ENCODE data around the gene TYMS. TPM values are rescaled to one million over a fixed set of nuclear protein-coding genes. Genes with fewer than 3 reads are reported as not detected.
A peak's percentile ranks its signal among the peaks of the same experiment; 100 is the strongest.
"Not testable (repeated sequence)": the region's sequence is repeated elsewhere in the genome, so short reads cannot be mapped to it uniquely, and the experiment has no call there.

TYMS gene
- total RNA-seq, 1 experiment from 2014 or later: 66.4 TPM

DNA sequence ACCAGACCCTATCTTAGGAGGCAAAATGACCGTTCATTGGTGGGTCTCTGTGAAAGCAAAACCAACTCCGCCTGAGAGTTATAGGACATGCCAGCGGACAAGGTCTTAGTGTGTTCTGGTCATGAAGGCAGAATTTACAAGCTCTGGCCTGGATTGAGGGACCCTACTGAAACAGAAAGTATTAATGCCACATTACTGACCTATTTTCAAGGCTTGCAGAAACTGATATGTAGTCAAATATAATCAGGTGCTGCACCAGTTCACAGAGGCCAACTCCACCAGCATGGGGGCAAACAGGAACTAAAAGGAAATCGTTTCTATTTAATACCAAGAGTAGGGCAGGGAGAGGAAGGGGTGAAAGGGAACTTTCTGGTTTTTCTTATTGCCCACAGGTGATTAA, 19.7 kb downstream of the TYMS start:
- no peak for DNase-seq (ENCODE audit: low read depth)

DNA sequence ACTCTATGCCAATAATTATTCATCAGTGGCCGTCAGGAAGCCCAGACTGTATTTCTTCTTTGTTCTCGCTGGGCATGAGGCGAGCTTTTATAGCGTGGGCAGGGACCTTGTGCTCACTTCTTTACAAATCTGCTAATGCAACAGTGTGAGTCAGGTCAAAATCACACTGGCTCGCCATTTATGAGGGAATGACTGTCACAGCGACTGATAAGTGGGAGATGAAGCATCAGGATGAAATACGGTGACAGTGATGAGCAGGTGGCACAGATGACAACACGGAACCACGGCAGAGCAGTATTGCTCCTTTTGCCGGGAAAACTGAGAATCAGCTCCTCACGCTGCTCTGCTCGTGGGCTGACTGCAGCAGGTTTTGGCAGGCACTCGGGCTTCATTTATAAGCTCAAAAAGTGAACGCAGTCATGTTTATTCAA, 20.5 kb downstream of the TYMS start:
- DNase-seq (ENCODE audit: low read depth): peak; percentile 60

DNA sequence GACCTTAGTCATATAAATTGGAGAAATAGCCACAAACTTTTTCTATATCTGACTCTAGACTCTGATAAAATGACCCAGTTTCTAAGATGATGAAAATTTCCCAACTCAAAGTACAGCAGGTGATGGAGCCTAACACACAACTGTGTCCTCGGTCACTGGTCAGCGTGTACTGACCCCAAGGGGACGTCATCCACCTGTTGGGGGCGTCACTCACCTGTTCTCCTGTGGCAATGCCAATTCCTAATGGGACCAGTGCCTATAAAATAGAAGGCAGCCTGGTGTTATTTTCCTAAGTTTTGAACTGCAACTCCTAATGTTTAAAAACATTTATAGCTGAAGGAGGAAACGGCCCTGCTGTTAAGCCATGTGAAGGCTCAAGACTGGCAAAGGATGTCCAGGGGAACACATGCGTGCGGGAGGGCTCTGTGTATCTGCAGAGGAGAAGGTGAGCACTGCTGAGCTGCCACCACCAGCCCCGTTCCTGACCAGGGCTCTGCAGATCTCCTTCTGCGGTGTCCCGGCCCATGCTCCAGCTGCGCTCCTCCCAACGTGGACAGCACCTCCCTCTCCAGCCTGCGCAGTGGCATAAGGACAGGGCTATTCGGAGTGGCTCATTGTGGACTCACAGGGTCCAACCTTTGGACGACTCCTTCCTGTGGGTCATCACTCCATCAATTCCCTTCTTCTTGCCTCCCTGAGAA, 21.2 kb downstream of the TYMS start:
- no peak for DNase-seq (ENCODE audit: low read depth)

DNA sequence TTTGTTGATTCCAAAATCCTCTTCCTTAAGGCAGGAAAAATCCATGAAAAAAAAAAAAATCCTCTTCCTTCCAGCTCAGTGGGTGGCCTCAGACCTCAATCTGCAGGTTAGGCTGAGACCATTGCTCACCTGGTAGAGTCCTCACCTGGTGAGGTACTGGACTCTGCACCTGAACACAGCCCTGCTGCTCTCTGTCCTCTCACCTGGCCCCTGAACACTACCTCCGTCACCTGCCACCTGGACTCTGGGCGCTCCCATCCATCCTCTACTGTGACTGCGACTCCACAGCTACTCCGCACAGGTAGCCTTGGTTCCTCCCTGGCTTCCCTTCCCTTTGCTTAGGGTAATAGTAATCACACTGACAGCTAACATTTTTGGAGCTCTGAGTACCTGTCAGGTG, 22.1 kb downstream of the TYMS start:
- DNase-seq (ENCODE audit: low read depth): no peak

DNA sequence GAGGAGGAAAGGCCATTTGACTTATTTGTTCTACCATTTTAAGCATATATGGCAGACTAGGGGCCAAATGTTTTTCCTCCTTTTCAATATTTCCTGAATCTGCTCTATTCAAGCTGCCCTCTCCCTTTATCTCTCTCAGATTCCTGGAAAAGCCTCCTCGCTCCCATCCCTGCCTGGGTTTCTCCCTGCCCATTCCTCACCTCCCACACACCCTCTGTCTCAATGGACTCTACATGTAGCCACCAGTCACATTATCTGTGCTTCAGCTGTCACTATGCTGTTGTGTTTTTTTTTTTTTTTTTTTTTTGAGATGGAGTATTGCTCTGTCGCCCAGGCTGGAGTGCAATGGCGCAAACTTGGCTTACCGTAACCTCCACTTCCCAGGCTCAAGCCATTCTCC, 22.9 kb downstream of the TYMS start:
- DNase-seq (ENCODE audit: low read depth): no peak

DNA sequence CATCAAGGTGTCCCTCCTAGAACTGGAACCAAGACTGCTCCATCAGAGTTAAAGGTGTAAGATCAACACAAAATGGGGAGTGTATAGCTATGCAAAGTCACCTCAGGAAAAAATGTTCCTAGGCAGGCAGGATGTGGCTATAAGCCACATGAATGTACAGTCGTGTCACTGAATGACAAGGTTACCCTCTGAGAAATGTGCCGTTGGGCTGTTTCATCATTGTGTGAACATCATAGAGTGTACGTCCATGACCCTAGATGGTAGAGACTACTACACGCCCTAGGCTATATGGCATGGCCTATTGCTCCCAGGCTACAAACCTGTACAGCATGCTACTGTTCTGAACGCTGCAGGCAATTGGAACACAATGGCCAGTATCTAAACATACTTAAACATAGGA, 24.5 kb downstream of the TYMS start:
- peak; percentile 28 for DNase-seq (ENCODE audit: low read depth)

DNA sequence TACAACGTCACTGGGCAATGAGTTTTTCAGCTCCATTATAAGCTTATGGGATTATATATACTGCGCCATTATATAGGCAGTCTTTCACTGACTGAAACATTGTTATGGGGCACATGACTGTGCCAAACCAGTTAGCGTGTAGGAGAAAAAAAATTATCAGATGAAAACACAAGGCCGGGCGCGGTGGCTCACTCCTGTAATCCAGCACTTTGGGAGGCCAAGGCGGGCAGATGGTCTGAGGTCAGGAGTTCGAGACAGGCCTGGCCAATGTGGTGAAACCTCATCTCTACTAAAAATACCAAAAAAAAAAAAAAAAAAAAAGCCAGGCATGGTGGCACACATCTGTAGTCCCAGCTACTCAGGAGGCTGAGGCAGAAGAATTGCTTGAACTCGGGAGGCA, 25.0 kb downstream of the TYMS start:
- not testable (repeated sequence) for DNase-seq (ENCODE audit: low read depth)

DNA sequence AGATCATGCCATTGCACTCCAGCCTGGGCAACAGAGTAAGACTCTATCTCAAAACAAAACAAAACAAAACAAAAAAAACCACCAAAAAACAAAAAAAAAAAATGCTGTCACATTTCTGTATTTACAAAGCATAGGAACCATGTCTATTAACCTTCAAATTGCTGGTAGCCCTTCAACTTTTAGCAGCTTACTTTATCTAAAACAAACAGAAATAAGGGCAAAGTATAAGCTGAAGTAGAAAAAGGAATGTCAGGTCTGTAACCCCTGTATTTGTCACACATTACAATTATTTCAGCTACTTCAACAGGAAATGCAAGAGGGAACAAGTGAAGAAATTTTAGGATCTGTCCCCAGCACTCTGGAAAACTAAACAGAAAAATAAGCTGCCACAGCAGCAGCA, 25.4 kb downstream of the TYMS start:
- DNase-seq (ENCODE audit: low read depth): no peak

DNA sequence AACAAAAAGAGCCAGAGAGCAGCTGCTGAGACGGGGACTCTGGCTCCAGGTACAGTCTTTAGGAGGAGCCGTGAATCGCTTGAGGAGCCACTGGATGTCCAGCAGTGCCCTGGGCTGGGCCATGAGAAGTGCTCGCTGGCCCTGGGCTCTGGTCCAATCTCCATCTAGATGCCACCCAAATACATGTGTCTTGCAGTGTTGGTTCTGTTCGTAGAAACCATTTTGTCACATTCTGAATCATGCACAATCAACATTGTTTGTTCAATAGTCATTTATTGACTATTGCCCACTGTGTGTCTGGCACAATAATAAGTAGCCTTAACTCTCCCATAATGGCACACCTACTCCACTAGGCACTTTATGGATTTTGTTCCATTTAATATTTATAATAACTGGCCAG, 26.1 kb downstream of the TYMS start:
- DNase-seq (ENCODE audit: low read depth): no peak

DNA sequence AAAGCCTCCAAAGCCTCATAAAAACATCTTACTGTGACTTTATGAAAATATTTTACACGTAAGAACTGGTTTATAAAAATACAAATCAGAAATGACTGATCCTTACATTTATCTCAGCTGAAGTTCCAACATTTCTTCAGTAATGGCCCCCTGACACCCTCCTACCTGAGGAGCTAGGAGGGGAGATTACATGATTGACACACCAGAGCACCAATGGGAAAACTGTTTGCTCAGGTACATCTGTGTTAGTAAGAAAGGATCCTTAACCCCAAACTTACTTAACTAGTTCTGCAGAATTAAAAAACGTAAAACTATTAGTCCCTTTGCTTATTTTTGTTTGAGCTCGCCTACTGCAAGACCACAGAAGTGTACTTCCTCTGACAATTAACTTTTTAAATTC, 28.0 kb downstream of the TYMS start:
- no peak for DNase-seq (ENCODE audit: low read depth)

DNA sequence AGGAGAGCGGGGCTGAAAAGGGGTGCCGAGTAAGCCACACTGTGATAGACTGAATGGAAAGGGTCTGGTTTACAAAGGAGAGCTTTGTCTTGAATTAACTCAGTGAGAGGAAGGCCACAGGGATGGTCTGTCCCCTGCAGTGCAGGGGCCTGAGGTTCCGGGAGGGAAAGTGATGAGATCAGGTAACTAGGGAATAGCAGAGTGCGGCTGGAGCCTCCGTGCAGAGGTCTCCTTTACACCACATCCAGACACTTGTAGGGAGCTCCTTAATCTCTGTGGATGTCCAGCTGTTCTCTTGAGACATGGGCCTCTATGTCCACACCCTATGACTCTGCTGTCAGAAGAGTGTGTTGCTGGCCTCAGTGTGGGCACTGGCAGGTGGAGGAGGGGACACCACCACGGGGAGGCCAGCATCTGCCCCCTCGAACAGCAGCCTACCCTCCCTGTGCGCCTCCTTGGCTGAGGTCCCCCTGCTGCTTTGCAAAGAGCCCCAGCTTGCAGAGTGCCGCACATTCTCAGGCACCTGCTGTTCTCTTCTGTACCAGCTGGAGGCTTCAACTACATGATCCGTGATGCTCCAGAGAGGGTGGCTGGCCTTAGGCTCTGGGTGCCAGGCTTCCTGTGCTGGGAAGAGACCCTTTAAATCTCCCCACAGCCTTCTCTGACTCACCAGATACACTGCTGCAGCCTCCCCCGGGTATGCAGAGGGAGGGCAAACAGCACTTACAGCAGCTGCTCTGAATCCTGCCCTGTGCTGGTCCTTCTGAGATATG, 29.1 kb downstream of the TYMS start:
- DNase-seq (ENCODE audit: low read depth): no peak

DNA sequence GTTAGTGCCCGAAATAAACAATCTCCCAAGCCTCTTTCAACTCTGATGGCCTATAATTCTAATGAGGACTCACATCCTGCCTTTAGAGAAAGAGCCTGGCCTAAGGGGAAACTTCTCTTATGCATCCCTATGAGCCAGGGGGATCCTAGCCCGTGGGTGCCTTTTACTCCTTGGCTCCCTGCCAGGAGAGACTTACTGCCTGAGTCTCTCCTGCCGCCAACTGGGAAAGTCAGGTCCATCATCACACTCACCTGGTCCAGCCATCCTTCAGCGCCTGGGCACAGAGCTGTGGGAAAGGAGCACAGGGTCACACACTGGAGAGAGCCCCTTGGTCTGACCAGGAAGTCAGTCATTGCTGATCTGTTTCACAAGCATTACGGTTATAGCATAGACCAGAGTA, 30.9 kb downstream of the TYMS start:
- no peak for DNase-seq (ENCODE audit: low read depth)

DNA sequence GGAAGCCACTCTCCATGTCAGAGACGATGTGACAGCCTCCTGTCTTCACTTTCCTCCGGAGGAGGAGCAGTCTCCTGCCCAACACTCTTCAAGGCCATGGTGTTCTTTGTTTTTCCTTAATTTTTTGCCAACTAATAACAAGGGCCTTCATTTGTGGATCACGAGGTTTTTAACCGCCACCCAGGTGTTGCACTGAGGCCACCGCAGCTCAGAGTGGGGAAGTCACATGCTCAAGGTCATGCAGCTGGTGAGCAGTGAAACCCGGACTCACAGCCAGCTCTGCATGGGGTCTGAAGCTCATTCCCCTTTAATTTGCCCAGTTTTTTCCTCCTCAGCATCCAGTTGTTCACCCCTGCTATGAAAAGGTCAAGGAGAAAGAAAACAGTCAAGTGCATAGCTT, 35.4 kb downstream of the TYMS start:
- DNase-seq (ENCODE audit: low read depth): no peak

DNA sequence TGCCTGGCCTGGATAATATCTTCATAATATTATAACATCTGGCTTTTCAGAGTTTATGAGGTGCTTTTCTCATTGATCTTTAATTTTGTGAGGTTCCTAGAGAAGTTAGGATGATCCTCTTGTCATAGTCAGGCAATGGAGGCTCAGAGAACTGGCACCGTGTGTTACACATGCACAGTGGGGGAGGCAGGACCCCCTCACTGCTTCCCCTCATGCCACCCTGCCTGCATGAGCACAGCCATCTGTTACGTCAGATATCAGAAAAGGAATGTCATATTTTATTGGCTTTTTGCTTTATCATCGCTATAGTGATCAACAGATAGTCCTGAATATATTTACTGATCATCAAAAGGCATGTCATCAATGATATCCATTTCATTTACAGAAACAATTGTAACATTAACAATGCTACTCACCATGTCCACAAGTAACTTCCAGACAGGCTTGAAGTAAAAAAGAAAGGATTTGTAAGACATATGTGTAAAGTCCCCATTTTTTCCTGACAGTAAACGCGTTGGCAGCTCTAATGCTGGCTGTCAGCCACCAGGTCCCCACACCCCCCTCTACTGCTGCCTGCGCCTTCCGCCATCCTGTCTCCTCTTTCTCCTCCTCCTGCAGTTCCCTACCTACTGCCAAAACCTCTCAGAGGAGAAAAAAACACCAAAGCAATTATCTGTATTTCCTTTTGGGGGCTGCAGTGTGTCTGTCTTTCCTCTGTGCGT, 36.2 kb downstream of the TYMS start:
- DNase-seq (ENCODE audit: low read depth): no peak

DNA sequence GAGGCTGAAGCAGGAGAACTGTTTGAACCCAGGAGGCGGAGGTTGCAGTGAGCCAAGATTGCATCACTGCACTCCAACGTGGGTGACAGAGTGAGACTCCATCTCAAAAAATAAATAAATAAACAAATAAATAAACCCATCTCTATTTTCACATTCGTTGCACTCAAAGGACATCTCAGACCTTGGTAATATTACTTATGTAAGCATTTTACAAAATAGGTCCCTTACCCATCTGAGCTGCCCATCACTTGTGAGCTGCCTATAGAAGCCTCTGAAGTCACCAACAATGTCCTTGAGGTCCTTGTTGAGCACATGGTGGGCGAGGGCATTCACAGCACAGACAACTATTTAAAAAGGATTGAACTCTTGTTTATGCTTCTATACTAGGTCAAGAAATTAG, 39.6 kb downstream of the TYMS start:
- DNase-seq (ENCODE audit: low read depth): no peak

DNA sequence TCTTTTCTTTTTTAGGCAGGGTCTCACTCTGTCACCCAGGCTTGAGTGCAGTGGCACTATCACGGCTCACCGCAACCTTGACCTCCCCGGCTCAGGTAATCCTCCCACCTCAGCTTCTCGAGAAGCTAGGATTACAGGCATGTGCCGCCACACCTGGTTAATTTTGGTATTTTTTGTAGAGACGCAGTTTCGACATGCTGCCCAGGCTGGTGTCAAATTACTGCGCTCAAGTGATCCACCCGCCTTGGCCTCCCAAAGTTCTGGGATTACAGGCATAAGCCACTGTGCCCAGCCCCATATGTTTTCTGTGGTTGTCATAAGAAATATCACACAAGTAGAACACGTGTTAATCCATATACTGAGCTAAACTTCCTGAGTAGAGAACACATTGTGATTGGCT, 40.3 kb downstream of the TYMS start:
- DNase-seq (ENCODE audit: low read depth): no peak

DNA sequence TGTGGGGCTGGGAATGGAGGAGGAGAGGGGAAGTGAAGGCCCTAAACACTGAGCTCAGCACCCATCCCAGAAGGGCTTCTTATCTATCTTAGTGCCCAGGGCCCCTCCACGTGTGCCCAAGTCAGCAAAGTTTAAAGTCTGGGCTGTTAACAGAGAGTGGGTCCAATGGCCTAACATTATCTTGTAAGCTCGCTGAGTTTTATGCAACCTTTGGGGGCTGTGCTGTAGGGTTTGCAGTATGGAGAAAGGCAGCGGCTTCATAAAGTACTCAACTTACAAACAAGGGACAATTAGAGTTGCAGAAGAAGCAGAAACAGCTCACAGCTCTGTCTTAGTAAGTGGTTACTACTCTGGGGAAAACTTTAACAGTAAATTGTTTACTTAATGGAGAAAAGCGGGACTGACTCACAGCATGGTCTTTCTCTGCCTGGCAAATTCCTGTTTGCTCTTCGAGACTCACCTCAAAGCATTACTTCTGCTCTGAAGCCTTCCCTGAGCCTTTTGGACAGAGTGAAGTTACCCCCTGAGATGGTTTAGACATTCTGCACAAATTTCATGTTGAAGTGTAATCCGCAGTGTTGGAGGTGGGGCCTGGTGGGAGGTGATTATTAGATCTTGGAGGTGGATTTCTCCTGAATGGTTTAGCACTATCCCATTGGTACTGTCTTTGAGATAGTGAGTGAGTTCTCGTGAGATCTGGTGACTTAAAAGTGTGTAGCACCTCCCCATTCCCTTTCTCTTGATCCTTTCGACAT, 45.9 kb downstream of the TYMS start:
- DNase-seq (ENCODE audit: low read depth): peak; percentile 89

DNA sequence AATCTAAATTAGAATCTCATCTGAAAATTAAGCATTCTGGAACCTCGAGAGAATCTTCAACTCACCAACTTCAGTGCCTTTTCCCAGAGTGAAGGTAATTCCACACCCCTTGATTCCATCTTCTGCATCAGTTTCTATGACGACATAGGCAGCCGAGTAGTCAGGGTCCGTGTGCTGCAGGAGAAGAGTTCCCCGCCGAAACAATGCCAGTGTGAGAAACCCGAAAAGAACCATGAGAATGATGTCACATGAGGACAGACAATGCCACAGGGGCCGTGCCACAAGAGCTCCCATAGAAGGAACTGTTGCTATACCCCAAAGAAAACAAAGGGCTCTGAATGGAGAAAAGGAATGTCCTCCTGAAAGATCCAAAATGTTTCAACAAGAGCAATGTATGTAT, 49.0 kb downstream of the TYMS start:
- DNase-seq (ENCODE audit: low read depth): no peak

DNA sequence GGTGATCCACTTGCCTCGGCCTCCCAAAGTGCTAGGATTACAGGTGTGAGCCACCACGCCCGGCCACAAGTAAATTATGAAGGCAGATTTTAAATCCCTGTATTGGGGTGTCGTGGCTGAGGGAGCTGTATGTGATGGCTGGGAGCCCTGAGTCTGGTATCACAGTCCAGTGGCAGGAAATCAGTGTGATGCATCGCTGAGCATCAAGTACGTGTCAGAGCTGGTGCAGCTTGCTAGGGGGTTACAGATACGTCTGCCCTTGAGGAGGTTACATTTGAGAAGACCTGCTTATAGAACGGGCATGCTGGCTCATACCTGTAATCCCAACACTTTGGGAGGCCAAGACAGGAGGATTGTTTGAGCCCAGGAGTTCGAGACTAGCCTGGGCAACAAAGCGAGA, 50.6 kb downstream of the TYMS start:
- DNase-seq (ENCODE audit: low read depth): no peak

DNA sequence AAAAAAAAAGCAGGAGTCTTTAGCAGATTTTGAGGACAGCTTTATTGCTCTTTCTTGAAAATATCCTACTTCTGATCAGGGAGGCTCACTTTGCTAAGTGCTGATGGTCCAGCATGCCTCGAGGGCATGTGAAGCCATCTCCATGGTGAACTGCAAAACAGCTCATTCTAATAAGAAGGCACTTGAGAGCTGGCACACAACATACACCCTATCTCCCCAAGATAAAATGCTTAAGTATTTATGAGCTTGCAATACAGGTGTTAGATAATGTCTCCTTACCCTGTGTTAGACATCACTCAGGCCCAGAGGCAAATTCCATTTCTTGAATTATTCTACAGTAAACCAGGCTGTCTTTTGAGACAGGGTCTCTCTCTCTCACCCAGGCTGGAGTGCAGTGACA, 52.3 kb downstream of the TYMS start:
- peak; percentile 80 for DNase-seq (ENCODE audit: low read depth)

DNA sequence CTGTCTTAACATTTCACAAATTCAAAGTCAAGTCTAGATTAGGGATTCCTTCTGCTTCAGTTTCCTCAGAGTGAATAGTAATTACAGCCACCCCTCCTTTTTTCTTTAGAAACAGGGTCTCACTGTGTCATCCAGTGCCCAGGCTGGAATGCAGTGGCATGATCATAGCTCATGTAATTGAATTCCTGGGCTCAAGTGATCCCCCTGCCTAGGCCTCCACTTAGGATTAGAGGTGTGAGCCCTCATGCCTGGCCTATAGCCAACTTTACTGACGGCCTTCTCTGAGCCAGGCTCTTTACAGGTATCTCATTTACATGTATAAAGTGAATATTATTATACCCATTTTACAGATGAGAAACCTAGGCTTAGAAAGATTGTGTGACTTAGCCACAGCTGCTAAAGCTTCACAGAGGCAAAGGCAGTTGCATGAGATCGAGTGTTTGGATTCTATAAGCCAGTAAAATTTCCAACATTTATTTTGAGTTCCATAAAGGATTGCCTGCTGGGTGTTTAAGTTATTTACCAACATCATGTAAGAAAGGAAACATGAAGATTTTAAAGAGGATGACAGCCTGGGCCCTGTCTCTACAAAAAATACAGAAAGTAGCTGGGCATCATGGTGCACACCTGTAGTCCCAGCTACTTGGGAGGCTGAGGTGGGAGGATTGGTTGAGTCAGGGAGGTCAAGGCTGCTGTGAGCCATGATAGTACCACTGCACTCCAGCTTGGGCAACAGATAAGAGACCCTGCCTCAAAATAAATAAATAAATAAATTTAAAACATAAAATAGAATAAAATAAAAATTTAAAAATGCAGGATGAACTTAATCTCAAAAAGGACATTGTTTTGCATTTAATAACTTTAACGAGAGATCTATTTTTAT, 53.2 kb downstream of the TYMS start:
- no peak for DNase-seq (ENCODE audit: low read depth)

All from M059J (cell line).